ENCODE data around the gene SMPX. TPM values are rescaled to one million over a fixed set of nuclear protein-coding genes. Genes with fewer than 3 reads are reported as not detected.

SMPX gene
- polyA plus RNA-seq, 12 donors, result 94.9 to 364 (median 300) TPM; not detected in 1

DNA sequence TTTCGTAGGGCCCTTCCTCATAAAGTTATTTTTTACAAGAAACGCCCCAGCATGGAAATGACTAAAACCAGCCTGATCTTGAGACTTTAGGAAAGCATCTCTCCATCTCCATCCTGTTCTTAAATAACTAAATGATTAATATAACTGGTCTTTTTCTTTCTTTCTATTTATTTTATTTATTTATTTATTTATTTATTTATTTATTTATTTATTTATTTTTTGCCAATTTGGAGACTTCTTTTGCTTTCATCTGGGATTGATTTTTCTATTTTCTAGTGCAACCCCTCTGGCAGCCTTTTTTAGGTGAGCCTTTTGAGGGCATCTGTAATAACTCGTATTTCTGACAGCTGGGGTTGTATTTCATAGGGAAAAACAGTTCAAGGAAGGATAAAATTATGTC, 98.6 kb downstream of the SMPX start:
- no peak for DNase-seq

GRCh38 chrX:21658746-21659145, 99.2 kb downstream of the SMPX start:
- DNase-seq, result no peak

DNA sequence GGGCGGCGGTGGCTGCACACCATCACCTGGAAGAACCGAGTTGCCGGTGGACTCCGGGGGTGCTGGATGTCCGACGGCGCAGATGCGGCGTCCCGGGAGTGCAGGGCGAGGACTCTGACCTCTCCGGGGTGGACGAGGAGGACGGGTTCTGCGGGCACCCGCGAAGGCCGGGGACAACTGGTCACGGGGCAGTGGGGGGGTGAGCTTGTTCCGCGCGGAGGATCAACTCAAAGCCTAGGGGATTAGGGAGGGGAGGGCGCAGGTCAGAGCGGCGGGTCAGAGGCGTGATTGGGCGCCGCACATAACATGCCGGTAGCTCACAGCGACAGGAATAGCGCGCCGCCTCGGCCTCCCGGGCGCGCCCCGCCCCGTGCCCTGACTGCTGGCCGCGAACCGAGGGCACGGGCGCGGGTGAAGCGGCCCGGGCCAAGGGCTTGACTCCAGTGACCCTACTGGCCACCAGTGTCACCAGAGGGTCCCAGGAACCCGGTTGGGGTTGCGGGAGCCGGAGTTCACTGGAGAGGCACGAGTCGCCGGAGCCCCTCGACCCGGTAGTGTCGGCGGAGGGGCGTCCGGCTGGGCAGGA, 99.7 kb downstream of the SMPX start, which contains the start of gene KLHL34:
Gene KLHL34, minus strand, starts transcription at position 179 of the 586 bp plus-strand sequence. CDS start 542 bp downstream, outside the sequence.
- DNase-seq, result no peak

- no peak for DNase-seq
Observed at GRCh38 chrX:21657318-21658151, 100.4 kb downstream of the SMPX start.

GRCh38 chrX:21656587-21657317, 101.2 kb downstream of the SMPX start:
- DNase-seq, result no peak

Other genes starting within 250 kb of the SMPX start
- gene KLHL34, start 99.8 kb downstream of the SMPX start, polyA plus RNA-seq (ENCODE audit: insufficient read length in 12 of 12), result 1 to 10 TPM in 2 of 12 donors, under 1 TPM in 7, not detected in 3; 0.08 to 1.1 (median 0.34) TPM
- 10 to 100 TPM; 14.0 to 95.0 (median 26.0) TPM for gene MBTPS2, start 81.5 kb upstream of the SMPX start, polyA plus RNA-seq (ENCODE audit: insufficient read length in 12 of 12)
- gene YY2, start 97.9 kb upstream of the SMPX start, polyA plus RNA-seq (ENCODE audit: insufficient read length in 12 of 12), result 1 to 10 TPM in 10 of 12 donors, under 1 TPM in 1, not detected in 1; 1.00 to 8.9 (median 1.8) TPM
- gene SMS, start 182.6 kb upstream of the SMPX start, polyA plus RNA-seq (ENCODE audit: insufficient read length in 12 of 12), result 10 to 100 TPM in 11 of 12 donors, not detected in 1; 58.8 to 91.6 (median 82.1) TPM

Data from muscle of arm (tissue), 12 donors.